Activated T-helper 17 cell treated with anti-CD3 and anti-CD28 coated beads, Interleukin-2, amount 50 U/mL, for 72 hours (primary cell): ENCODE results near the gene TWNK. TPM values are rescaled to one million over a fixed set of nuclear protein-coding genes. Genes with fewer than 3 reads are reported as not detected.

Experiments used
- total RNA-seq, 2 donors: library from RNA; stranded (reverse); gene quantifications; one replicate each; pipeline ENCODE4 v1.2.3, GENCODE V29; 2022

TWNK gene
- total RNA-seq, 2 donors from 2014 or later = 12.0 to 24.9 TPM

Other genes with a start within 250 kb of the TWNK start
- under 1 TPM in 1 of 2 donors, not detected in 1; 0.16 TPM for gene PAX2, start 242.0 kb upstream of the TWNK start, total RNA-seq
- 10 to 100 TPM; 41.3 to 44.1 TPM for gene SLF2, start 74.6 kb upstream of the TWNK start, total RNA-seq
- 1 to 10 TPM; 1.4 to 3.8 TPM for gene SEMA4G, start 18.0 kb upstream of the TWNK start, total RNA-seq
- 10 to 100 TPM; 50.1 to 58.7 TPM for gene MRPL43, start within 50 bp of the TWNK start, total RNA-seq
- gene LZTS2, start 12.3 kb downstream of the TWNK start, total RNA-seq = 10 to 100 TPM; 15.0 to 24.8 TPM
- gene PDZD7, start 43.6 kb downstream of the TWNK start, total RNA-seq = 1 to 10 TPM in 1 of 2 donors, under 1 TPM in 1; 0.48 to 2.9 TPM
- gene SFXN3, start 43.7 kb downstream of the TWNK start, total RNA-seq = 100 to 1,000 TPM in 1 of 2 donors, 10 to 100 TPM in 1; 45.9 to 150 TPM
- gene KAZALD1, start 74.4 kb downstream of the TWNK start, total RNA-seq = under 1 TPM; 0.45 to 0.71 TPM
- gene TLX1, start 143.8 kb downstream of the TWNK start, total RNA-seq = not detected
- not detected for gene LBX1, start 241.9 kb downstream of the TWNK start, total RNA-seq